GM12878 (cell line): ENCODE results near the gene LCE6A.

ENCODE experiments used
- CHD1 ChIP-seq: IDR thresholded peaks from 2 replicates; pipeline ENCODE4 v1.6.1; 2012; ENCODE audit warnings: low read depth, low read length, improper control_type of control experiment
- CHD2 ChIP-seq: IDR thresholded peaks from 2 replicates; pipeline ENCODE4 v1.6.1; 2011; ENCODE audit warnings: low read depth, low read length, improper control_type of control experiment, borderline replicate concordance
- HDAC2 ChIP-seq: fragments of 200-600 bp; sonication (generic); IDR thresholded peaks from 2 replicates; pipeline ENCODE4 v1.6.1; 2017
- NR2C2 ChIP-seq: IDR thresholded peaks from 2 replicates; pipeline ENCODE4 v1.6.1; 2011; ENCODE audit warnings: borderline replicate concordance, low read depth; ENCODE audit not compliant: control insufficient read depth, insufficient read length
- POLR2A ChIP-seq: IDR thresholded peaks from 2 replicates; pipeline ENCODE4 v1.6.1; 2011; ENCODE audit warnings: low read depth, mild to moderate bottlenecking, low read length
- POLR2AphosphoS5 ChIP-seq: IDR thresholded peaks from 2 replicates; pipeline ENCODE4 v1.6.1; 2011; ENCODE audit warnings: mild to moderate bottlenecking, low read length, inconsistent platforms
- SPI1 ChIP-seq: IDR thresholded peaks from 2 replicates; pipeline ENCODE4 v1.6.1; 2011; ENCODE audit warnings: low read depth, mild to moderate bottlenecking, low read length, moderate library complexity, borderline replicate concordance; ENCODE audit not compliant: insufficient read depth
- SREBF2 ChIP-seq: IDR thresholded peaks from 2 replicates; pipeline ENCODE4 v1.6.1; 2012; ENCODE audit warnings: mild to moderate bottlenecking, low read length
- TCF12 ChIP-seq: IDR thresholded peaks from 2 replicates; pipeline ENCODE4 v1.6.1; 2011; ENCODE audit warnings: low read depth, mild to moderate bottlenecking, low read length
- TCF7 ChIP-seq: IDR thresholded peaks from 2 replicates; pipeline ENCODE4 v1.6.1; 2014; ENCODE audit warnings: antibody characterized with exemption, borderline replicate concordance
- ZNF24 ChIP-seq: fragments of 450-650 bp; IDR thresholded peaks from 2 replicates; pipeline ENCODE4 v1.6.1; 2017; ENCODE audit warnings: antibody characterized with exemption, mild to moderate bottlenecking
- ZNF274 ChIP-seq: IDR thresholded peaks from one replicate; pipeline ENCODE4 v1.8.0; 2011; ENCODE audit not compliant: insufficient read length, insufficient read depth
- TF ChIP-seq, protein P1 (sequence below), 3 experiments: IDR thresholded peaks in 2 of 3; conservative IDR thresholded peaks in 1 of 3; 2 replicates each; pipeline ENCODE4 v1.5.1; 2011; ENCODE audit warnings: low read depth in 3 of 3, low read length in 3 of 3, mild to moderate bottlenecking in 3 of 3, control low read depth in 2 of 3, moderate library complexity in 2 of 3, inconsistent platforms in 1 of 3, mixed read lengths in 1 of 3; ENCODE audit not compliant: control insufficient read depth in 2 of 3, insufficient read depth in 1 of 3; ENCODE audit errors: extremely low read depth in 1 of 3
- TF ChIP-seq, protein P2 (sequence below): fragments of 450-650 bp; formaldehyde crosslinking; IDR thresholded peaks from 2 replicates; pipeline ENCODE4 v1.5.0; 2022; ENCODE audit warnings: mild to moderate bottlenecking, missing genetic modification characterization

DNA sequence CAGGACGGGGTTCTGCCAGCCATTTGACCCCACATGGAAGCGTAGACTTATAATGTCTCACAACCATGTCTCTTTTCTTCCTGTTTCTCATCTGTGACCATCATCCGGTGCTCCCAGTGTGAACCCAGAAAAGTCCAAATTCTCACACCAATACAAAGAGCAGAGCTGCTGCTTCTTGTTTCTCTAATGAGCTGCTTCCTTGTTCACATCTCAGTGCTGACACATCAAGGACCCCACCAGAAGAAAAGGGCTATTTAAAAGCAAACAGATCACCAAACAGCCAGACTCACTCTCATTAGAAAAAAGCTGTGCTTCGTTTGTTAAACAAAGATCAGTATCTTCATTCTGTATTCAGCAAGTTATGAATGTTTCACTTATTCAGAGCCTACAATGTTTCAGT is 47.0 kb upstream of the LCE6A start:
- TF ChIP-seq, protein P1, sequence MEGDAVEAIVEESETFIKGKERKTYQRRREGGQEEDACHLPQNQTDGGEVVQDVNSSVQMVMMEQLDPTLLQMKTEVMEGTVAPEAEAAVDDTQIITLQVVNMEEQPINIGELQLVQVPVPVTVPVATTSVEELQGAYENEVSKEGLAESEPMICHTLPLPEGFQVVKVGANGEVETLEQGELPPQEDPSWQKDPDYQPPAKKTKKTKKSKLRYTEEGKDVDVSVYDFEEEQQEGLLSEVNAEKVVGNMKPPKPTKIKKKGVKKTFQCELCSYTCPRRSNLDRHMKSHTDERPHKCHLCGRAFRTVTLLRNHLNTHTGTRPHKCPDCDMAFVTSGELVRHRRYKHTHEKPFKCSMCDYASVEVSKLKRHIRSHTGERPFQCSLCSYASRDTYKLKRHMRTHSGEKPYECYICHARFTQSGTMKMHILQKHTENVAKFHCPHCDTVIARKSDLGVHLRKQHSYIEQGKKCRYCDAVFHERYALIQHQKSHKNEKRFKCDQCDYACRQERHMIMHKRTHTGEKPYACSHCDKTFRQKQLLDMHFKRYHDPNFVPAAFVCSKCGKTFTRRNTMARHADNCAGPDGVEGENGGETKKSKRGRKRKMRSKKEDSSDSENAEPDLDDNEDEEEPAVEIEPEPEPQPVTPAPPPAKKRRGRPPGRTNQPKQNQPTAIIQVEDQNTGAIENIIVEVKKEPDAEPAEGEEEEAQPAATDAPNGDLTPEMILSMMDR (IDR thresholded peaks at IDR 0.05 in 2 of 3, conservative IDR thresholded peaks at IDR 0.05 in 1 of 3; ENCODE audit: control insufficient read depth in 2 of 3, extremely low read depth in 1 of 3, insufficient read depth in 1 of 3, low read depth in 3 of 3, low read length in 3 of 3) = no peak
- TF ChIP-seq HDAC2 (no peak), CHD2 (no peak), ZNF274 (no peak), TCF12 (no peak), TCF7 (no peak), ZNF24 (no peak), POLR2A (no peak), SPI1 (no peak), NR2C2 (no peak), POLR2AphosphoS5 (no peak), CHD1 (no peak), SREBF2 (no peak)
- TF ChIP-seq, protein P2, sequence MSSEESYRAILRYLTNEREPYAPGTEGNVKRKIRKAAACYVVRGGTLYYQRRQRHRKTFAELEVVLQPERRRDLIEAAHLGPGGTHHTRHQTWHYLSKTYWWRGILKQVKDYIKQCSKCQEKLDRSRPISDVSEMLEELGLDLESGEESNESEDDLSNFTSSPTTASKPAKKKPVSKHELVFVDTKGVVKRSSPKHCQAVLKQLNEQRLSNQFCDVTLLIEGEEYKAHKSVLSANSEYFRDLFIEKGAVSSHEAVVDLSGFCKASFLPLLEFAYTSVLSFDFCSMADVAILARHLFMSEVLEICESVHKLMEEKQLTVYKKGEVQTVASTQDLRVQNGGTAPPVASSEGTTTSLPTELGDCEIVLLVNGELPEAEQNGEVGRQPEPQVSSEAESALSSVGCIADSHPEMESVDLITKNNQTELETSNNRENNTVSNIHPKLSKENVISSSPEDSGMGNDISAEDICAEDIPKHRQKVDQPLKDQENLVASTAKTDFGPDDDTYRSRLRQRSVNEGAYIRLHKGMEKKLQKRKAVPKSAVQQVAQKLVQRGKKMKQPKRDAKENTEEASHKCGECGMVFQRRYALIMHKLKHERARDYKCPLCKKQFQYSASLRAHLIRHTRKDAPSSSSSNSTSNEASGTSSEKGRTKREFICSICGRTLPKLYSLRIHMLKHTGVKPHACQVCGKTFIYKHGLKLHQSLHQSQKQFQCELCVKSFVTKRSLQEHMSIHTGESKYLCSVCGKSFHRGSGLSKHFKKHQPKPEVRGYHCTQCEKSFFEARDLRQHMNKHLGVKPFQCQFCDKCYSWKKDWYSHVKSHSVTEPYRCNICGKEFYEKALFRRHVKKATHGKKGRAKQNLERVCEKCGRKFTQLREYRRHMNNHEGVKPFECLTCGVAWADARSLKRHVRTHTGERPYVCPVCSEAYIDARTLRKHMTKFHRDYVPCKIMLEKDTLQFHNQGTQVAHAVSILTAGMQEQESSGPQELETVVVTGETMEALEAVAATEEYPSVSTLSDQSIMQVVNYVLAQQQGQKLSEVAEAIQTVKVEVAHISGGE (CRISPR knock-in tag) = no peak
